ENCODE results near the gene RAB3C.

DNA sequence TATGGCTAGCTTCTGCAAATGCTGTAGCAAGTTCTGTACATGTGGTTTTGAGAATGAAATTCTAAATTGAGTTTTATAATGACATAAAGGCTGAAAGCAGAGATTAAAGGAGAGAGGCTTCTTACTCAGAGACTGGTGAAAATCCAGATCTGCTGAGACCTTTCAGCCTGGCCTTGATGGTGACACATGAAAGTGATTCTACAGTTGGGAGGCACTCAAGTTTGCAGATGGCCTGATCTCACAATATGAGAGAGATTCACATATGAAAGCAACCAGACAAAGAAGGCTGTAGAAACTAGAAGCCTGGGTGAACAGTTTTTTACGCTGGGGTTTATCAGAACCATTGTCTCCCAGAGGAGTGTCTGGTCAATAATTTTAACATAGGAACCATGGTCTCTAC lies 49.0 kb downstream of the RAB3C start:
- TF ChIP-seq EZH2 (optimal IDR thresholded peaks at IDR 0.05; ENCODE audit: low read depth, low read length), result no peak
- TF ChIP-seq, protein P1, sequence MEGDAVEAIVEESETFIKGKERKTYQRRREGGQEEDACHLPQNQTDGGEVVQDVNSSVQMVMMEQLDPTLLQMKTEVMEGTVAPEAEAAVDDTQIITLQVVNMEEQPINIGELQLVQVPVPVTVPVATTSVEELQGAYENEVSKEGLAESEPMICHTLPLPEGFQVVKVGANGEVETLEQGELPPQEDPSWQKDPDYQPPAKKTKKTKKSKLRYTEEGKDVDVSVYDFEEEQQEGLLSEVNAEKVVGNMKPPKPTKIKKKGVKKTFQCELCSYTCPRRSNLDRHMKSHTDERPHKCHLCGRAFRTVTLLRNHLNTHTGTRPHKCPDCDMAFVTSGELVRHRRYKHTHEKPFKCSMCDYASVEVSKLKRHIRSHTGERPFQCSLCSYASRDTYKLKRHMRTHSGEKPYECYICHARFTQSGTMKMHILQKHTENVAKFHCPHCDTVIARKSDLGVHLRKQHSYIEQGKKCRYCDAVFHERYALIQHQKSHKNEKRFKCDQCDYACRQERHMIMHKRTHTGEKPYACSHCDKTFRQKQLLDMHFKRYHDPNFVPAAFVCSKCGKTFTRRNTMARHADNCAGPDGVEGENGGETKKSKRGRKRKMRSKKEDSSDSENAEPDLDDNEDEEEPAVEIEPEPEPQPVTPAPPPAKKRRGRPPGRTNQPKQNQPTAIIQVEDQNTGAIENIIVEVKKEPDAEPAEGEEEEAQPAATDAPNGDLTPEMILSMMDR (IDR thresholded peaks at IDR 0.05; ENCODE audit: low read length), result no peak
